ENCODE results near the gene ZNF764. TPM values are rescaled to one million over a fixed set of nuclear protein-coding genes. Genes with fewer than 3 reads are reported as not detected.

ZNF764 gene
- total RNA-seq, 4 donors from 2014 or later: 9.3 to 15.4 (median 11.8) TPM

DNA sequence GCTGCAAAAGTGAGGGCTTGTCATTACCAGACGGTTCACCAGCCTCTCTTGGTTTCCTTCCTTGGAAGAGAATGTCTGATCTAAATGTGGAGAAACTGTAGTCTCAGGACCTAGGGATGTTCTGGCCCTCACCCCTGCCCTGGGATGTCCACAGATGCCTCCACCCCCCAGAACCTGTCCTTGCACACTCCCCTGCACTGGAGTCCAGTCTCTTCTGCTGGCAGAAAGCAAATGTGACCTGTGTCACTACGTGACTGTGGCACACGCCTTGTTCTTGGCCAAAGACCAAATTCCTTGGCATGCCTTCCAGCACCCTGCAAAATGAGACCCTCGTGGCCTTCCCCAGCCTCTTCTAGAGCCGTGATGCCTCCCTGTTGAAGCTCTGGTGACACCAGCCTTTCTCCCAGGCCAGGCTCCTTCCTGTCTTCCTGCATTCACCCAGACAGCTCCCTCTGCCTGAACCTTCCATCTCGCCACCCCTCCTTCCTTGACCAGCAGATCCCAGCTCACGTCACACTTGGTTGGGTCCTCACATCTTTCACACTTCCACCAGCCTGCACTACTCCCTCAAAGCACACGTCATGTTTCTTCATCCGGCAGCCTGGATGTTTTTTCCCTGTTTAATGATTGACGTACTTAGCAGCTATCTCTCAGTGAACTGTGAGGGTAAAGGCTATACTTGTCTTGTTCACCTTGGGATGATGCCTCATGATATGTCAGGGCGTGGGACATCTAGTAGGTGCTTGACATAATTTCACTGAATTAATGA is 36.1 kb downstream of the ZNF764 start:
- Histone ChIP-seq H3K4me1 (peaks cover 0 to 9% of the 10 kb centered on the region in 2 donors), H3K4me3 (replicated peaks in 1 of 3) (no peak overlapping the region), H3K27me3 (no peaks in the 10 kb centered on the region), H3K27ac (no peak overlapping the region), H3K36me3 (peaks cover 0 to 10% of the 10 kb centered on the region in 2 donors), H3K9me3 (no peaks in the 10 kb centered on the region)
- DNase-seq: peak in 1 of 2 donors; percentile 5
- 42 to 47% methylated on average over 9 to 11 of the region's 11 CpGs for WGBS, 2 donors
- TF ChIP-seq POLR2A (IDR thresholded peaks at IDR 0.05): no peak
- TF ChIP-seq, protein P1, sequence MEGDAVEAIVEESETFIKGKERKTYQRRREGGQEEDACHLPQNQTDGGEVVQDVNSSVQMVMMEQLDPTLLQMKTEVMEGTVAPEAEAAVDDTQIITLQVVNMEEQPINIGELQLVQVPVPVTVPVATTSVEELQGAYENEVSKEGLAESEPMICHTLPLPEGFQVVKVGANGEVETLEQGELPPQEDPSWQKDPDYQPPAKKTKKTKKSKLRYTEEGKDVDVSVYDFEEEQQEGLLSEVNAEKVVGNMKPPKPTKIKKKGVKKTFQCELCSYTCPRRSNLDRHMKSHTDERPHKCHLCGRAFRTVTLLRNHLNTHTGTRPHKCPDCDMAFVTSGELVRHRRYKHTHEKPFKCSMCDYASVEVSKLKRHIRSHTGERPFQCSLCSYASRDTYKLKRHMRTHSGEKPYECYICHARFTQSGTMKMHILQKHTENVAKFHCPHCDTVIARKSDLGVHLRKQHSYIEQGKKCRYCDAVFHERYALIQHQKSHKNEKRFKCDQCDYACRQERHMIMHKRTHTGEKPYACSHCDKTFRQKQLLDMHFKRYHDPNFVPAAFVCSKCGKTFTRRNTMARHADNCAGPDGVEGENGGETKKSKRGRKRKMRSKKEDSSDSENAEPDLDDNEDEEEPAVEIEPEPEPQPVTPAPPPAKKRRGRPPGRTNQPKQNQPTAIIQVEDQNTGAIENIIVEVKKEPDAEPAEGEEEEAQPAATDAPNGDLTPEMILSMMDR (IDR thresholded peaks at IDR 0.05): no peak
- intact Hi-C loops (cut with DNase I): no loop called here

GRCh38 chr16:30521476-30521872 is 36.7 kb downstream of the ZNF764 start:
- WGBS, 2 donors: 95 to 96% methylated on average over 4 to 7 of the region's 7 CpGs
- intact Hi-C loops (cut with DNase I): no loop called here
- no peak for TF ChIP-seq POLR2A (IDR thresholded peaks at IDR 0.05)
- TF ChIP-seq, protein P1 (IDR thresholded peaks at IDR 0.05): no peak
- Histone ChIP-seq H3K9me3 (no peaks in the 10 kb centered on the region), H3K27me3 (no peaks in the 10 kb centered on the region), H3K4me3 (replicated peaks in 1 of 3) (no peak overlapping the region), H3K36me3 (peaks cover 0 to 10% of the 10 kb centered on the region in 2 donors), H3K27ac (no peak overlapping the region), H3K4me1 (peaks cover 0 to 9% of the 10 kb centered on the region in 2 donors)
- DNase-seq: no peak

- Histone ChIP-seq H3K36me3 (peaks cover 0 to 2% of the 10 kb centered on the region in 2 donors), H3K27ac (no peak overlapping the region), H3K4me1 (peaks cover 0 to 5% of the 10 kb centered on the region in 2 donors), H3K4me3 (replicated peaks in 1 of 3) (no peak overlapping the region), H3K27me3 (no peaks in the 10 kb centered on the region), H3K9me3 (no peaks in the 10 kb centered on the region)
- TF ChIP-seq, protein P1 (IDR thresholded peaks at IDR 0.05): no peak
- no peak for TF ChIP-seq POLR2A (IDR thresholded peaks at IDR 0.05)
- WGBS, 2 donors: 90 to 92% methylated on average over 20 of the region's 20 CpGs
- DNase-seq: no peak
- intact Hi-C loops (cut with DNase I): no loop called here
Measured at GRCh38 chr16:30519120-30520049, 38.8 kb downstream of the ZNF764 start.

DNA sequence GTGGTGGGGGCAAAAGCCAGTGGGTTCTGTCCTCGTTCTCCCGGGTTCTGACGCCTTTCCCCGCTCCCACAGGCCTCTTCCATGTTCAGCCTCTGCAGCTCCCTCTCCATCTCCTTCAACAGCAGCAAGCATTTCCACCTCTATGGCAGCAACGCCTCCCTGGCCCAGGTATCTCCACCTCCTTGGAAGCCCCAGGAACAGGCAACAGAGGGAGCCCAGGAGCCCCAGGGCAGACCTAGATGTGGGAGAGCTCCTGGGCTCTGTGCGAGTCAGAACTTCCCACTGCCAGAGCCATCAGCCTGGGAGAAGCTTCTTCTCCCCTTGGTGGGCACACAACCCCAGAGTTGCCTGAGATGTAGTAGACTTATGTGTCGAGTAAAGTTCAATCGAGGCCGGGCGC is 39.6 kb downstream of the ZNF764 start:
- Histone ChIP-seq H3K36me3 (no peaks in the 10 kb centered on the region), H3K27ac (no peak overlapping the region), H3K27me3 (no peaks in the 10 kb centered on the region), H3K4me1 (peaks cover 0 to 5% of the 10 kb centered on the region in 2 donors), H3K4me3 (replicated peaks in 1 of 3) (no peak overlapping the region), H3K9me3 (no peaks in the 10 kb centered on the region)
- intact Hi-C loops (cut with DNase I): no loop called here
- TF ChIP-seq, protein P1 (IDR thresholded peaks at IDR 0.05): no peak
- no peak for TF ChIP-seq POLR2A (IDR thresholded peaks at IDR 0.05)
- 86 to 89% methylated on average over 9 to 10 of the region's 10 CpGs for WGBS, 2 donors
- no peak for DNase-seq

Measured in thyroid gland (tissue), 4 donors.